Measurements from ENCODE around the gene TGM2. TPM values are rescaled to one million over a fixed set of nuclear protein-coding genes. Genes with fewer than 3 reads are reported as not detected.

Gene TGM2
- total RNA-seq, 1 donor from 2014 or later: 0.72 TPM

DNA sequence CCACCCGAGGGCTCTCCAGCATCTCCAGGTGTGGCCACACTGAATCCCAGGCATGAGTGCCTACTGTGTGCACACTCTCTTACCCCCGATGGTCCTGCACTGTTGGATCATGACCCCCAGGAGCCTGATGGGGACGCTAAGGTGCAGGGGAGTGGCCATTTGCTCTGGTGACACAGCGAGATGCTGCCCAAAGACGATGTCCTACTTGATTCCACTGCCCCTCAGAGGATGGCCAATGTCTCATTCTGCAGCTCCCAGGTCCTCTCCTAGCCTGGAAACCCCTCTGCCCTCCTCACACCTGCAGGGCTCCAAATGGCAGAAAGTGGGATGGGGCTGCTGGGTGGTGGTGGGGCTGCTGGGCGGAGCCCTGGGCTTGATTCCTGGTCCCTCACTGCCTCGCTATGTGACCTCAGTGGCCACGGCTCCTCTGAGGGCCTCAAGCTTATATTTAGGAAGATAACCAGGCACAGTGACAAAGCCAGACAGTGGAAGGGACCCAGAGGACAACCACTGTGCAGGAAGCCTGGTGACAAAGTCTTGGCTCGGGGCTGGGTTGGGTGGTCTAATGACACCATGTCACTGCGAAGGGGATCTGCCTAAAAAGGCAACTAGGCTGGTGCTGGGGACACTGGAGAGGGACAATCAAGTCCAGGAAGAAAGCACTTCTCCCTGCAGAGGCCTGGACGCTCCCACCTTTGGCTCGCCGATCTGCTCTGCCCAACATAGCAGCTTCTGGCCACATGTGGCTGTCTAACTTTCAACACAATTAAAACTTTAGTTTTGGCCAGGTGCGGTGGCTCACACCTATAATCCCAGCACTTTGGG lies 28.4 kb downstream of the TGM2 start:
- no peak overlapping the region for H3K4me3 Mint-ChIP-seq (ENCODE audit: low read depth)
- no peak overlapping the region for H3K27ac Mint-ChIP-seq

DNA sequence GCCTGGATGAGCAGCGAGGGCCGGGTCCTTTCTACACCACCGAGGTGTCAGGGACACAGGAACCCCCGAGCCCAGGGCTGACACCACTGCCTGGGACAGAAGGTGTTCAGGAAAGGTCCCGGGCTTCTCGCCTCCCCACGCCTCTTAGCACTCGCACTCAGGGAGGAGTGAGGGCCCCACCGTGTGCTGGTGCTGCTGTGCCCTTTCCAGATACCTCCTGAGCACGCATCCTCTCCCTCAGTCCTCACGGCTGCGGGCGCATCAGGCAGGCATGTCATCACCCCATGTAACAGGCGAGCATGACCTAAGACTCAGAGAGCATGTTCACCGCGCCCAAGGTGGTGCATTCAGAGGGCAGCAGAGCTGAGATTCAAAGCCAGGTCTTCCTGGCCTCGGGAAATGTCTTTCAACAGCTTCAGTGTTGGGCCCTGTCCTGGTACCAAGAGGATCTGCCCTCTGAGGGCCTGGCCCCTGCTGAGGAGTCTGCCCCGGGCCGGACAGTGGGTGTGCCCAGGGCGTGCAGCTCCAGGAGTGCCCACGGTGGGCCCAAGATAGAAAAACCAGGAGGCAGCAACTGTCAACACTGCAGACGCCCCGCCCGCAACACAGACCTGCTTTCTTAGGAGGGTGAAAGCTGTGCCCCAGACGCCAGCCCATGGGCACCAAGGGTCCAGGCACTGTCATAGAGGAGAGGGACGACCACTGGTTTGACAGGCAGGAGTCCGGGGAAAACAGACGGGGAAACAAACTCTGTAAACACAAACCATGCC lies 29.2 kb downstream of the TGM2 start:
- TF ChIP-seq, protein P1, sequence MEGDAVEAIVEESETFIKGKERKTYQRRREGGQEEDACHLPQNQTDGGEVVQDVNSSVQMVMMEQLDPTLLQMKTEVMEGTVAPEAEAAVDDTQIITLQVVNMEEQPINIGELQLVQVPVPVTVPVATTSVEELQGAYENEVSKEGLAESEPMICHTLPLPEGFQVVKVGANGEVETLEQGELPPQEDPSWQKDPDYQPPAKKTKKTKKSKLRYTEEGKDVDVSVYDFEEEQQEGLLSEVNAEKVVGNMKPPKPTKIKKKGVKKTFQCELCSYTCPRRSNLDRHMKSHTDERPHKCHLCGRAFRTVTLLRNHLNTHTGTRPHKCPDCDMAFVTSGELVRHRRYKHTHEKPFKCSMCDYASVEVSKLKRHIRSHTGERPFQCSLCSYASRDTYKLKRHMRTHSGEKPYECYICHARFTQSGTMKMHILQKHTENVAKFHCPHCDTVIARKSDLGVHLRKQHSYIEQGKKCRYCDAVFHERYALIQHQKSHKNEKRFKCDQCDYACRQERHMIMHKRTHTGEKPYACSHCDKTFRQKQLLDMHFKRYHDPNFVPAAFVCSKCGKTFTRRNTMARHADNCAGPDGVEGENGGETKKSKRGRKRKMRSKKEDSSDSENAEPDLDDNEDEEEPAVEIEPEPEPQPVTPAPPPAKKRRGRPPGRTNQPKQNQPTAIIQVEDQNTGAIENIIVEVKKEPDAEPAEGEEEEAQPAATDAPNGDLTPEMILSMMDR (IDR thresholded peaks at IDR 0.05; ENCODE audit: unreplicated experiment): no peak
- Mint-ChIP-seq H3K9me3 (ENCODE audit: low read depth) (no peaks in the 10 kb centered on the region), H3K27me3 (peaks cover 12% of the 10 kb centered on the region)

More for the DNA sequence above, 28.4 kb downstream of the TGM2 start:
- no peak for DNase-seq (ENCODE audit: low spot score, unreplicated experiment)
- TF ChIP-seq, protein P1 (IDR thresholded peaks at IDR 0.05; ENCODE audit: unreplicated experiment): no peak
- no peaks in the 10 kb centered on the region for H3K36me3 Mint-ChIP-seq (ENCODE audit: insufficient read depth)
- no peaks in the 10 kb centered on the region for H3K4me1 Mint-ChIP-seq (ENCODE audit: low read depth)
- H3K27me3 Mint-ChIP-seq: peaks cover 12% of the 10 kb centered on the region
- H3K9me3 Mint-ChIP-seq (ENCODE audit: low read depth): no peaks in the 10 kb centered on the region

DNA sequence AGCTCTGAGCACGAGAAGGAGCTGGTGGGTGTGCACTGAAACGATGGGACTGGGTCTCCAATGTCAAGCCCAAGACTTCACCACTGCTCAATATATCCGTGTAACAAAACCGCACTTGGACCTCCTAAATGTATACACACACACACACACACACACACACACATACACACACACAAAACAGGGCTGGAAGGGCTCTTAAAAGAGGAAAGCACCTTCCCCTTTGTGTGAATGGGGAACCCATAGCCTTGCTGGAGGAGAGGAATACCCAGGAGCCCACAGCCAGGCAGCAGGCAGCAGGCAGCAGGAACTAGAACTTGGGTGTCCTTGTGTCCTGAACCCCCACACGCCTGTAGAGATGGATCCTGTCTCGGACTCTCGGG lies 29.8 kb downstream of the TGM2 start:
- Mint-ChIP-seq H3K36me3 (ENCODE audit: insufficient read depth) (no peaks in the 10 kb centered on the region), H3K27ac (no peak overlapping the region), H3K9me3 (ENCODE audit: low read depth) (no peaks in the 10 kb centered on the region), H3K27me3 (peaks cover 12% of the 10 kb centered on the region), H3K4me3 (ENCODE audit: low read depth) (no peak overlapping the region), H3K4me1 (ENCODE audit: low read depth) (no peaks in the 10 kb centered on the region)
- TF ChIP-seq, protein P1 (IDR thresholded peaks at IDR 0.05; ENCODE audit: unreplicated experiment): no peak
- DNase-seq (ENCODE audit: low spot score, unreplicated experiment): no peak

More for the DNA sequence above, 29.2 kb downstream of the TGM2 start:
- H3K4me1 Mint-ChIP-seq (ENCODE audit: low read depth): no peaks in the 10 kb centered on the region
- no peaks in the 10 kb centered on the region for H3K36me3 Mint-ChIP-seq (ENCODE audit: insufficient read depth)
- H3K27ac Mint-ChIP-seq: no peak overlapping the region
- no peak for DNase-seq (ENCODE audit: low spot score, unreplicated experiment)
- H3K4me3 Mint-ChIP-seq (ENCODE audit: low read depth): no peak overlapping the region

DNA sequence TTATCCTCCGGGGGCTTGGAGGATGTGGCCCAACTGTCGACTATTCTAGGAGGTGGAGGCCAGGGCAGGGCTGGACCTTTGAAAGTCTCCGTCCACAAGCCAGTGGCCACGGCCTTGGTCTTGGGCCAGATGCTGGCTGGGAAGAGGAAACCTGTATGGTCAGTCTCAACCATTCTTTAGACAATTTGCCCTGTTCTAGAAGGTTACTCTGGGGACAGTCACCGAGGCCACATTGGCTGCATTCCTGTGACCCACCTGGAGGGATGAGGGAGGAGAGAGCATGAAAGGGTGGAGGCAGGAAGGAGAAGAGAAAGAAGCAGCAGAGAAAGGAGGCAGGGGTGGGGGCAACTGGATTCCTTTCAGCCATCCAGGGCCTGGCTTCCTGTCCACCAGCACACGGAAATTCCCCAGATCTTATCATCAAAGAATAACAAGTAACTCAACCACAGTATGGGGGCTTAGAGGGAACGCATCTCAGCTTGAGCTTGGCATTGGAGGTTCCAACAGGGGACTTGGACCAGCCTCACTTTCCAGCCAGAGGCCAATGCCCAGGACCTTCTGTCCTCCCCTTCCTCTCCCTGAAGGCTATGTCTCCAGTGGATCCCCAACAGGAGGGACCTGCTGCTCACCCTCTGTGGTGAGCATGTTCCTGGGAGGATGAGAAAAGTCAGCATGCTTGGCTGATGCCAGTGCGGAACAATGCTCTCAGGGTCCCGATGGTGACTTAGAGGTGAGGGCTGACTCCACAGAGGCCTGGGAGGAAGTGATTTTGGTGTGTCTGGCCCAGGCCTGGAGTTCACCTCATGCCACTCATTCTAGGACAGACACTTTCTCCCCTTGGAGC lies 30.4 kb downstream of the TGM2 start:
- Mint-ChIP-seq H3K4me1 (ENCODE audit: low read depth) (no peaks in the 10 kb centered on the region), H3K36me3 (ENCODE audit: insufficient read depth) (no peaks in the 10 kb centered on the region), H3K27ac (no peak overlapping the region), H3K9me3 (ENCODE audit: low read depth) (no peaks in the 10 kb centered on the region), H3K27me3 (peaks cover 12% of the 10 kb centered on the region), H3K4me3 (ENCODE audit: low read depth) (no peak overlapping the region)
- no peak for DNase-seq (ENCODE audit: low spot score, unreplicated experiment)
- TF ChIP-seq, protein P1 (IDR thresholded peaks at IDR 0.05; ENCODE audit: unreplicated experiment): no peak

Measured in progenitor cell of endocrine pancreas (in vitro differentiated cells).